GM10847 (cell line): ENCODE results near the gene SH3BGRL3.

Source experiments
- POLR2A ChIP-seq: IDR thresholded peaks from 2 replicates; pipeline ENCODE4 v1.6.1; 2011; ENCODE audit not compliant: insufficient read length; ENCODE audit errors: extremely low read depth

The SH3BGRL3 gene

DNA sequence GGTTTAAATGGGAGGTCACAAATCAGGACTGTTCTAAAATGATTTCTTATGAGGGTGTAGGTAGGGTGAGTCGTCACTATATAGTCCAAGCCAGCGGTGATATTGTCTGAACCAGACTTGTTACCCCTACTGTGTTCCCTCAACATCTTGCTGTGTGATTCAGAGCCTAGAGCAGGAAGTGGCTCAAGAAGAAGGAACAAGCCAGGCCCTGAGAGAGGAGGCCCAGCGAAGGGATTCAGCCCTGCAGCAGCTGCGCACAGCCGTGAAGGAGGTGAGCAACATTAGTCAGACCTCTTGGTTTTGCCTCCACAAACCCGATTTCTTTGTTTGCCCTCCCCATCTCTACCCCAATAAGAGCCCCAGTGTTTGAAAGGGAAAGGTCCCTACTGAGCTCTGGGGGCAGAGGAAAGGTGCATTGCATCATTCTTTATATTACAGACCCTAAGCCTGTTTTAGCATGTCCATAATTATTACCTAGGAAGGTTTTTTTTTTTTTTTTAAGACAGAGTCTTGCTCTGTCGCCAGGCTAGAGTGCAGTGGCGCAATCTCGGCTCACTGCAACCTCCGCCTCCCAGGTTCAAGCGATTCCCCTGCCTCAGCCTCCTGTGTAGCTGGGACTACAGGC lies 5.0 kb upstream of the SH3BGRL3 start:
- TF ChIP-seq POLR2A, result no peak

DNA sequence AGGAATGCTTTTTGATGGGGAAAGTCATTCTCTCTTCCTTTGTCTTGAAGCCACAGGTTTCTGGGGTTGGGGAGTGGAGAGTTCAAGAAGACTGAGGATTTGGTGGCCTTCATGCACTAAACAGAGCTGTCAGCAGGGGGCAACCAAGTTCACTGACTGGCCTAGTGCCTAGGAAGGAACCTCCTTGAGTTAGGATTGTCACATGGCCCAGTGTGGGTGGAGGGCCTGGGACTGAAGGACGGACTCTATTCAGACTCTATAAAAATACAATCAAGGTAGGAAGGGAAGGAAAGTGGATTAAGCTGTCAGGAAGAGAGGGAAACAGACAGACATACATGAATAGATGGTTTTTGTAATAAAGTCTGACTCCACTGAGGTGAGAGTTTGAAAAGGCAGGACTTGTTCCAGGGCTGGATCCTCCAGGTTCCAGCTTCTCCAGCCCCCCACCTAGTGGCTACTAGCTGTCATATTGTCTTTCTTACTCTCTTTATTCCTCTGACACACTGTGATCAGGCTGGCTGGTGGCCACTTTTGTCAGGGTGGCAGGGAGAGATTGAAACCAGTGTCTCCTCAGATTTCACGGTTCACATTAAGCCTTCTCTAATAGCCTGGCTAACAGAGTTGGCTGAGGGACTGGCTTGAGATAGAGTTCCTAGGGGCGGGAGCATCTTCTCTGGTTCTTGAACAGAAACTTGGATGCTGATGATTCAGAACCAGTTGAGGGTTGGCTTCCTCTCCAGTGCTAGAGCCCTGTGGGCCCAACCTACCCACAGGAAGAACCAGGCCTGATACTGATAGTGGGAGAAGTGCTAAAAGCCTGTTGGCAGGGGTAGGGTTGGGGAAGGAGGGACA lies 4.1 kb upstream of the SH3BGRL3 start:
- TF ChIP-seq POLR2A, result no peak

DNA sequence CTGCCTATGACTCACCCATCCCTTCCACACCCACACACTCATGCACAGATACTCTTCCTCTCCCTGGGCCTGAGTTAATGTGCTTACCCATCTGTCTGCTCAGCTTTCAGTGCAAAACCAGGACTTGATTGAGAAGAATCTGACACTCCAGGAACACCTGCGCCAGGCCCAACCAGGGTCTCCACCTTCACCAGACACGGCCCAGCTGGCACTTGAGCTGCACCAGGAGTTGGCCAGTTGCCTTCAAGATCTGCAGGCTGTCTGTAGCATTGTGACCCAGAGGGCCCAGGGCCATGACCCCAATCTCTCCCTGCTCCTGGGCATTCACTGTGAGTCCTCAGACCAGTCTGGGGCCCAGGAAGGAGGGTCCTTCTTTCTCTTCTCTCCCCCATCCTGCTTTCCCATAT lies 3.5 kb upstream of the SH3BGRL3 start:
- TF ChIP-seq POLR2A, result no peak

DNA sequence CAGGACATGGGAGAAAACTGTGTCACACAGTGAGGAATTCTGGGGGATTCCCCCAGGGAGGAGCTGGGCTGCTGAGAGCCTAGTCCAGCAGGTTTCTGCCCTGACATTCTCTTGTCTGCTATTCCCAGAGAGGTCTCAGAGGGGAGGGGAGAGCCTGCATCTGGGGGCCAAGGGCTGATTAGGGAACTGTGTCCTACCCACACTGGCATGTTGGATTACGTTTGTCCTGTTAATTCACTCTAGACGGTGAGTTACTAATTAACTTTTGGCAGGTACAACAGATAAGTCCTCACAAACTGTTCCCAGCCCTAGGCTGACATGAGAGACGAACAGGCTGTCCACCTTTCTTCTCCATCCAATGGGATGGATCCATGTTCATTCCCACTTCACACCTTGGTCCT lies 2.6 kb upstream of the SH3BGRL3 start:
- no peak for TF ChIP-seq POLR2A

DNA sequence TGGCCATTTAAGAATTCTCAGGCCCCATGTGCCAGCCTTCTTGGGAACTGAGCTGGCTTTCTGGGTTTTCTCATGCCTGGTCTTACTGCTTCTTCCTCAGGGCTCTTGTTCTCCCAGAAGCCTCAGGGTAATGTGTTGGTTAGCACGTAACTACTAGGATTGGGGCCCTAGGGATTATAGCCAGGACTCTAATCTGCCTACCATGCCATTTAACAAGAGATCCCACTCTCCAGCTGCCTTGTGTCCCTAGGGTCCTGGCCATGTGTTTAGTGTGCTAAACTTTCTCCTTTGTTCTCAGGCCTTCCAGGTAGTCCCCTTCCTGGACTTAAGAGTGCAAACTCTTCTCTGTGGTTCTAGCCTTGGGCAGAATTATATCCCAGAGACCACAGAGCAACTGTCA lies 2.2 kb upstream of the SH3BGRL3 start:
- no peak for TF ChIP-seq POLR2A

DNA sequence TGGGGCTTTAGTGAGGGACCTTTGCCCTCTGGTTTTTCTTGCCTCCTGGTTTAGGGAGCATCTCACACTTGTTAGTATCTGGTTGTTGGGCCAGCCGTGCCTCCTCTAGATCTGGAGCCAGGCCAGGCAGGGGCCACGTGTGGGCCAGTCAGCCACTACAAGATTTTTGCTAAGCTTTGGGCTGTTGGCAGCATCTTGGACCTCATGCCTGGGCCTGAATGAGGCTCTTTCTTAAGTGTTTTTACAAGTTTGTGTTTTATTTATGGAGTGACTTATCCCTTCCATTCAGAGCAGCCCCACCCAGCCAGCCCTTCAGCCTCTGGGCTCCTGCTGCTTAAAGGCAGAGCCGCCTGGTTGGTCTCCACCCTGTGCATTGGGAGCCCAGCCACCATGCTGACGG lies 1.6 kb upstream of the SH3BGRL3 start:
- TF ChIP-seq POLR2A, result no peak

DNA sequence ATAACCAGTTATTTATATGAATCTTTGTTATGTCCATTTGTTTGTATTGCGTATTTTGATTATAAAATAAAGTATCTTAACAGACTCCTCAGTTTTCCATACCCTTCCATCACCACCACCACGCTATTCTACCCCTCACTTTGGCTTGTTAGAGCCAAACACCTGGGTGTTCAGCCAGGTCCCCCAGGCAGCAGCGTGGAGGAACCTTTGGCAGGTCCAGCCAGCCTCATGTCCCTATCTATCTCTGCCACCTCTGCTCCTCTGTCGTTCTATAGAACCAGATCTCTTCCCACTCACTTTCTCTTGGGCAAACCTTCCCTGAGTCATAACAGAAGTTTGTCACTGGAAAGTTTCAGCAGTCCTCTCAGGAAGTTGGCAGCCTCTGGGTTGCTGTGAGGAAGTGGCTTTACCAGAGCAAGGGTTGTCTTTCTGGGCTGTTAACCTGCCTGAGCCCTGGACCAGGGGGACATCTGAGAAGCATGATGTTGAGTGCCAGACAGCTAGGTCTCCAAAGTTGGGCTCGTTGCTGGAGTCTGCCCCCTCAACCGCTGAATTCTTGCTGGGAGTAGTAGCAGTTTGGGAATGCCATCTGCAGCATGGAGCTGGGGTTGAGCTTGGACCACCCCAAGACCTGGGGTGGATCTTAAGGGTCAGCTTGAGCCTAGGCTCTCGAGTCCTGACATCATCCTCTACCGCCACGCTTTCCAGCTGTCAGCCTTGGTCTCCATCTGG lies 996 bp upstream of the SH3BGRL3 start:
- no peak for TF ChIP-seq POLR2A

DNA sequence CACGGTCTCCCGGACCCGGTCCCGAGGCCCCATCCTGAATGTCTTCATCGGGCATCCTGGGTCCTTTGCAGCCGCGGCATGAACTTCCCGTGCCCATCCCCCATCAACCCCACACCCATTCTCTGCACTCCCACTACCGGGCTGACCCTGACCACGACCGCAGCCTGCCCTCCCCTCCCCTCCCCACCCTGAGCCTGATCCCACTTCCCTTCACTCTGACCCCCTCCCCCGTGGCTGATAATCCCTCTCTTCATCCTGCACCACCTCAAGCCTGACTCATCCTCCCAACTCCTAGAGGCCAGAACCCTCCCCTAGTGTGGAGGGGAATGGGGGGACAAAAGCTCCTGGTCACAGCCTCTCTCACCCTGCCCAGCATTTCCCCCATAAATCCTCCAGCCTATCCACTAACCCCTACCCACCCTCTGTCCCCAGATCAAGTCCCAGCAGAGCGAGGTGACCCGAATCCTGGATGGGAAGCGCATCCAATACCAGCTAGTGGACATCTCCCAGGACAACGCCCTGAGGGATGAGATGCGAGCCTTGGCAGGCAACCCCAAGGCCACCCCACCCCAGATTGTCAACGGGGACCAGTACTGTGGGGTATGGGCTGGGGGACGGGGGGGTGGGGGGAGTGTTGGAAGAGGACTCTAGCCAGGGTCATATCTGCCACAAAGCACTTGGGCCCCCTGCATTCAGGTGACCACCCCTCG lies 602 bp downstream of the SH3BGRL3 start:
- no peak for TF ChIP-seq POLR2A

DNA sequence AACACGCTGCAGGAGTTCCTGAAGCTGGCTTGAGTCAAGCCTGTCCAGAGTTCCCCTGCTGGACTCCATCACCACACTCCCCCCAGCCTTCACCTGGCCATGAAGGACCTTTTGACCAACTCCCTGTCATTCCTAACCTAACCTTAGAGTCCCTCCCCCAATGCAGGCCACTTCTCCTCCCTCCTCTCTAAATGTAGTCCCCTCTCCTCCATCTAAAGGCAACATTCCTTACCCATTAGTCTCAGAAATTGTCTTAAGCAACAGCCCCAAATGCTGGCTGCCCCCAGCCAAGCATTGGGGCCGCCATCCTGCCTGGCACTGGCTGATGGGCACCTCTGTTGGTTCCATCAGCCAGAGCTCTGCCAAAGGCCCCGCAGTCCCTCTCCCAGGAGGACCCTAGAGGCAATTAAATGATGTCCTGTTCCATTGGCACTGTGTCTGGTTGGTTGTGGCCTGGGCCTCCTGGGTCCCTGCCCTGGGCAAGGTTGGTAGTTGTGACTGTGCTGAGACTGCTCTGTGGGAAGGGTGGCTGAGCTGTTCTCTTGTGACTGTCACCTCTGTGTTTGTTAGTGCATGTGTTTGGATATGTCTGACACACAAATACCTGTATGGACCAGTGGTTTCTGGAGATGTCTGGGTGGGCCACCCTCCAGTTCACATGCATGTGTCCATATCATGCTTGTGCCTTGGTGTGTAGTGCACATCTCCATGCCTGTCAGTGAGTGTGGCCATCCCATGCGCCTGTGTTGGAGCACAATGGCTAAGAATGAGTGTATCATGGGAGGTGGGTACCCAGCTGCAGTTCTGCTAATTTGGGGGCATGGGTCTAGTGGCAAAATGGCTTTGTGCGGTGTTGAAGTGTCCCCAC lies 1.4 kb downstream of the SH3BGRL3 start:
- TF ChIP-seq POLR2A, result no peak

DNA sequence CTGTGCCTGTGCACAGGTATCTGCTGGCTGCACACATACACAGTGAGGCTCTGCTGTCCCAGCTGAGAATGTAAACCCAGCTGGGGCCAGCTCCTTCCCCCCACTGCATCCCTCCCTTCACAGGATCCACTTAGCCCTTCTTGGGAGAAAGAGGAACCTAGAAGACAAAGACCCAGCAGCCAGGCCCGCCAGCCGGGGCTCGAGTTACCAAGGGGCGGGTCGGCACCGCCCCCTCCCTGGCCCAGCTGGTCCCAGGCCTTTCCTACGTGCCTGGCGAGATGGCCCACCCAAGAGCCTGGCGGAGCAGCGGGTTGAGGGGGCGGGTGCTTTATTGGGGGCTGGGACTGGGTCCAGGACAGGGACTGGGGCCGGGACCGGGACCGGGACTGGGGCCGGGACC lies 2.1 kb downstream of the SH3BGRL3 start:
- no peak for TF ChIP-seq POLR2A

DNA sequence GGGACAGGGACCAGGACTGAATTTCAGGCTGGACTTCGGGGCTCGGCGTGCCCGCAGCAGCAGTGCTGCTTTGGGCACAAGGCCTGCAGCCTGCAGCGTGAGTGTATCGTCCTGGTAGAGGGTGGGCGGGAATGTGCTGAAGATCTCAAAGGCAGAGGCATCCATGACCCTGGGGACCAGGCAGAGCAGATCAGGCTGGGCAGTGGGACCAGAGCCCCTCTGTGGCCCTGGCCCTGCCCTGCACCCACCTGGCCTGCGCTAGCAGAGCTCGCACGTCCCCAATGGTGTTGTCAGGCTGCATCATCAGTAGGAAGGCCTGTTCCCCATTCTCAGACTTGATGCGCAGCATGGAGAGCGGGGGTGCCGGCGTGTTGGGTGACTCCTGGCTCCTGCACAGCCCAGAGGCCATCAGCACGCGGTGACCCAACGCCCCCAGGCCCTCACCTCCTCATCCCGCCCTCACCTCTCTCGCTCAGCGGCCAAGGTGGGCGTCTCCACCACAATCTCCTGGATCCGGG lies 2.6 kb downstream of the SH3BGRL3 start:
- no peak for TF ChIP-seq POLR2A

DNA sequence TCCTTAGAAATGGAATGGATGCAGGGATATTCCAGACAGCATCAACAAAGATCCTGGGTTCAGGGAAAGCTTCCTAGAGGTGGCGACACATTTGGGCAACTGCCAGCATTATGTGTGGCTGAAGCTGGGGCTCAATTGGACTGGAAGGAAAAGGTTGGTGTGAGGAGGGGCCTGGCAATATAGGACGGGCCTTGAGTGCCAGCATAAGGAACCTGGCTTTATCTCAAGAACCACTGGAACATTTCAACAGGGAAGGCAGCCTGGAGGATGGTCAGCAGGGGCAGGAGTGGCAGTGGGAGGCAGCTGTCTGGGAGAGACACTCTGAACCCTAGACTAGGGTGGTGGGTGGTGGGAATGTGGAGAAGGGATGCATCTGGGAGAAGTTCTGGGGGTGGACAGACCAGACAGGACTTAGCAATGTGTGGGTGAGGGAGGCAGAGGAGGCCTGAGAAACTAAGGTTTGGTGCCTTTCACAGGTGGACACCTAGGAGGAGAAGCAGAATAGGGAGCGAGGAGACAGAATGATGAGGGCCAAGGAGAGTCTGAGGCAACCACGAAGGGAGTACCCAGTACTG lies 3.5 kb downstream of the SH3BGRL3 start:
- no peak for TF ChIP-seq POLR2A

DNA sequence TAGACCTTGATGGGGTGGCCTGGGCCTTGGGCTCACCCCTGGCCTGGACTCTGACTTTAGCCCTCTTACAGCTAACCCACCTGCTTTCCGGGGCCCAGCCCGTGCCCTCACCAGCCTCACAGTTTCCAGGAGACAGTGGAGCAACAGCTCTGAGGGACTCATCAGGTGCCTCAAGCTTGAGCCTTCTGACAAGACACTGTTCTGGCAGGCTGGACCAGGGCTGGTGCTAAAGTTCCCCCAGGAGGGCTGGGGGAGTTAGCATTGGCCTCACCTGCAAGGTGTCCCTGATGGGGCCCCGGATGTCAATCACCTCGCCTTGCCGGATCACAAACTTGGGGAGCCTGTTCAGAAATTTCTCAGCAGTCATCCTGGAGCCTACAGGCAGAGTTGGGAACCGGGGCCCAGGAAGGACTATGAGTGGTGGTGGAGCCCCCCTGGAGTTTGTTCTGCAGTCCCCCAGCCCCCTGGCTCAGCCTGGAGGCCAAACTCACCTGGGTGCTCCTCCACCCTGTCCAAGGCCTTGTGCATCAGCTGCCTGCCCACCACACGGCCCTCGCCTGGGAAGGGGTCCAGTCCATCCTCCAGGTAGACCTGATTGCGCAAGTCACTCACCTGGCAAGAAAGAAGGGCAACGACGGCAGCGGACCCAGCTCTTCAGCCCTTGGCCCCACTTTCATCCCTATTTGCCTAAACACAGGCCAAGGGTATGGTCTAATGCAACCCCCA lies 4.1 kb downstream of the SH3BGRL3 start:
- no peak for TF ChIP-seq POLR2A
